GM23338 (cell line): ENCODE data around the gene CTDP1. TPM values are rescaled to one million over a fixed set of nuclear protein-coding genes. Genes with fewer than 3 reads are reported as not detected.

Experiments used
- ATAC-seq: fragments of 200-7000 bp; cut with Tn5 transposase; 3 replicates; pipeline ENCODE4 v1.9.1; 2020
- DNase-seq: peaks from one replicate; pipeline ENCODE4 v3.0.0-alpha.2; 2015; ENCODE audit warnings: low spot score
- H2AFZ ChIP-seq: fragments of 200-600 bp; sonication (generic); 2 replicates; pipeline ENCODE4 v1.8.0; 2016; ENCODE audit warnings: antibody characterized with exemption, mild to moderate bottlenecking, moderate library complexity
- H3F3A ChIP-seq: fragments of 200-600 bp; sonication (generic); replicated peaks from 2 replicates; pipeline ENCODE4 v1.8.0; 2017; ENCODE audit warnings: antibody characterized with exemption, mixed run types, low read depth
- H3K27ac ChIP-seq: fragments of 200-600 bp; sonication (generic); 2 replicates; pipeline ENCODE4 v1.6.1; 2016; ENCODE audit warnings: low read depth
- H3K27me3 ChIP-seq: fragments of 200-600 bp; sonication (generic); 2 replicates; pipeline ENCODE4 v1.8.0; 2016; ENCODE audit warnings: mild to moderate bottlenecking, mixed run types, moderate library complexity; ENCODE audit not compliant: insufficient read depth
- H3K36me3 ChIP-seq: fragments of 200-600 bp; sonication (generic); 2 replicates; pipeline ENCODE4 v1.8.0; 2016; ENCODE audit warnings: mild to moderate bottlenecking; ENCODE audit not compliant: insufficient read depth
- H3K4me1 ChIP-seq: fragments of 200-600 bp; sonication (generic); 2 replicates; pipeline ENCODE4 v1.8.0; 2016; ENCODE audit warnings: mild to moderate bottlenecking, moderate library complexity; ENCODE audit not compliant: insufficient read depth
- H3K4me2 ChIP-seq: fragments of 200-600 bp; sonication (generic); 2 replicates; pipeline ENCODE4 v1.7.1; 2017; ENCODE audit warnings: mixed run types
- H3K4me3 ChIP-seq: fragments of 200-600 bp; sonication (generic); 2 replicates; pipeline ENCODE4 v1.6.1; 2016; ENCODE audit warnings: mixed run types
- H3K79me2 ChIP-seq: fragments of 200-600 bp; sonication (generic); replicated peaks from 2 replicates; pipeline ENCODE4 v1.8.0; 2017; ENCODE audit warnings: mild to moderate bottlenecking; ENCODE audit not compliant: insufficient read depth
- H3K9me2 ChIP-seq: fragments of 200-600 bp; sonication (generic); 2 replicates; pipeline ENCODE4 v1.8.0; 2017; ENCODE audit not compliant: insufficient read depth
- H4K20me1 ChIP-seq: fragments of 200-600 bp; sonication (generic); replicated peaks from 2 replicates; pipeline ENCODE4 v1.8.0; 2017; ENCODE audit warnings: mild to moderate bottlenecking; ENCODE audit not compliant: insufficient read depth
- H3K27ac Mint-ChIP-seq: 2 replicates; pipeline ENCODE4 v1.8.0; 2020; ENCODE audit warnings: inconsistent platforms, mild to moderate bottlenecking, moderate library complexity, mixed read lengths
- H3K27me3 Mint-ChIP-seq: 3 replicates; pipeline ENCODE4 v1.8.0; 2022; ENCODE audit warnings: low read depth, mild to moderate bottlenecking, moderate library complexity, mixed read lengths, inconsistent platforms; ENCODE audit not compliant: insufficient read depth, poor library complexity
- H3K36me3 Mint-ChIP-seq: 3 replicates; pipeline ENCODE4 v1.8.0; 2021; ENCODE audit warnings: low read depth, mild to moderate bottlenecking, inconsistent platforms, moderate library complexity, mixed read lengths
- H3K4me1 Mint-ChIP-seq: 3 replicates; pipeline ENCODE4 v1.8.0; 2020; ENCODE audit warnings: mild to moderate bottlenecking, inconsistent platforms, mixed read lengths
- H3K4me3 Mint-ChIP-seq: 3 replicates; pipeline ENCODE4 v1.8.0; 2021; ENCODE audit warnings: moderate library complexity, mild to moderate bottlenecking, inconsistent platforms, mixed read lengths
- H3K9me3 Mint-ChIP-seq: 3 replicates; pipeline ENCODE4 v1.8.0; 2020; ENCODE audit warnings: moderate library complexity, mild to moderate bottlenecking, inconsistent platforms, mixed read lengths
- CREB1 ChIP-seq: fragments of 250-450 bp; sonication (Bioruptor Pico); IDR thresholded peaks from 2 replicates; pipeline ENCODE4 v1.5.0; 2020; ENCODE audit warnings: low read depth, mild to moderate bottlenecking, moderate library complexity
- CTCF ChIP-seq, 2 experiments: fragments of 200-600 bp in 1 of 2; sonication (generic) in 1 of 2; conservative IDR thresholded peaks; 2 replicates each; pipeline versions ENCODE4 v1.5.1 to v1.6.1; 2016 to 2017; ENCODE audit warnings: antibody characterized with exemption in 2 of 2, low read depth in 2 of 2, mild to moderate bottlenecking in 2 of 2, moderate library complexity in 1 of 2
- ETS1 ChIP-seq: IDR thresholded peaks from 2 replicates; pipeline ENCODE4 v1.6.1; 2016; ENCODE audit warnings: antibody characterized with exemption
- EZH2 ChIP-seq: fragments of 200-600 bp; sonication (generic); IDR thresholded peaks from one replicate; pipeline ENCODE4 v1.8.0; 2017; ENCODE audit warnings: antibody characterized with exemption, mild to moderate bottlenecking, low read depth; ENCODE audit not compliant: unreplicated experiment
- EZH2phosphoT487 ChIP-seq: fragments of 200-600 bp; sonication (generic); IDR thresholded peaks from one replicate; pipeline ENCODE4 v1.8.1; 2018; ENCODE audit warnings: antibody characterized with exemption; ENCODE audit not compliant: unreplicated experiment
- JUNB ChIP-seq: IDR thresholded peaks from one replicate; pipeline ENCODE4 v1.6.1; 2016; ENCODE audit warnings: antibody characterized with exemption; ENCODE audit not compliant: unreplicated experiment
- NANOG ChIP-seq: IDR thresholded peaks from 2 replicates; pipeline ENCODE4 v1.6.1; 2016; ENCODE audit warnings: antibody characterized with exemption, borderline replicate concordance
- POLR2AphosphoS5 ChIP-seq: IDR thresholded peaks from 2 replicates; pipeline ENCODE4 v1.6.1; 2016; ENCODE audit warnings: antibody characterized with exemption, low read depth
- REST ChIP-seq: IDR thresholded peaks from one replicate; pipeline ENCODE4 v1.6.1; 2018; ENCODE audit warnings: antibody characterized with exemption; ENCODE audit not compliant: unreplicated experiment
- STAT1 ChIP-seq: IDR thresholded peaks from one replicate; pipeline ENCODE4 v1.6.1; 2016; ENCODE audit warnings: antibody characterized with exemption; ENCODE audit not compliant: unreplicated experiment
- ZNF114 ChIP-seq: fragments of 250-450 bp; sonication (Bioruptor Pico); IDR thresholded peaks from 2 replicates; pipeline ENCODE4 v1.5.0; 2020; ENCODE audit warnings: mild to moderate bottlenecking, moderate library complexity
- ZNF331 ChIP-seq: fragments of 250-450 bp; sonication (Bioruptor Pico); IDR thresholded peaks from 2 replicates; pipeline ENCODE4 v1.5.0; 2020; ENCODE audit warnings: low read depth, mild to moderate bottlenecking, moderate library complexity
- ZNF462 ChIP-seq: fragments of 250-450 bp; sonication (Bioruptor Pico); IDR thresholded peaks from 2 replicates; pipeline ENCODE4 v1.5.0; 2020; ENCODE audit warnings: mild to moderate bottlenecking, moderate library complexity
- polyA plus RNA-seq: library from polyadenylated mRNA; unstranded; fragments of >200 nt; fragmentation: Nextera tagmentation; extraction: Ambion mirVana; gene quantifications from 2 replicates; pipeline ENCODE4 v1.2.1, GENCODE V29; 2016
- total RNA-seq: library from RNA; depleted of rRNA; stranded (reverse); fragments of >200 nt; shearing (Covaris generic); gene quantifications from 2 replicates; pipeline ENCODE4 v1.2.3, GENCODE V29; 2014

The CTDP1 gene
- total and polyA plus RNA-seq, 2 experiments from 2014 or later, result 9.4 to 51.6 TPM

GRCh38 chr18:79726721-79727120 lies 47.1 kb downstream of the CTDP1 start:
- Histone ChIP-seq H3K4me1 (no peaks in the 10 kb centered on the region), H3K27me3 (no peaks in the 10 kb centered on the region), H3F3A (no peaks in the 10 kb centered on the region), H3K27ac (no peak overlapping the region), H3K36me3 (peaks cover 8% of the 10 kb centered on the region), H3K4me2 (no peak overlapping the region), H4K20me1 (peaks cover 6% of the 10 kb centered on the region), H2AFZ (no peak overlapping the region), H3K9me2 (no peaks in the 10 kb centered on the region), H3K79me2 (peaks cover 42% of the 10 kb centered on the region), H3K4me3 (no peak overlapping the region)
- Mint-ChIP-seq H3K36me3 (peaks cover 67% of the 10 kb centered on the region), H3K27me3 (peaks cover 1% of the 10 kb centered on the region), H3K9me3 (peaks cover 9% of the 10 kb centered on the region), H3K4me3 (no peak overlapping the region), H3K27ac (no peak overlapping the region), H3K4me1 (no peaks in the 10 kb centered on the region)
- TF ChIP-seq STAT1 (no peak), ETS1 (no peak), REST (no peak), CREB1 (CRISPR knock-in tag) (no peak), EZH2 (no peak), JUNB (no peak), ZNF114 (CRISPR knock-in tag) (no peak), NANOG (no peak), CTCF (conservative IDR thresholded peaks at IDR 0.05; ENCODE audit: low read depth in 2 of 2) (no peak), POLR2AphosphoS5 (no peak), ZNF331 (CRISPR knock-in tag) (no peak), ZNF462 (CRISPR knock-in tag) (no peak), EZH2phosphoT487 (no peak)
- DNase-seq (no peak), ATAC-seq (no peak)
